RPMI7951 (cell line): ENCODE results near the gene CASZ1. TPM values are rescaled to one million over a fixed set of nuclear protein-coding genes. Genes with fewer than 3 reads are reported as not detected.

Source experiments
- DNase-seq: peaks from one replicate; pipeline ENCODE4 v3.0.0-alpha.2; 2012; ENCODE audit warnings: low read depth
- total RNA-seq: library from RNA; depleted of rRNA; stranded (reverse); fragments of >200 nt; shearing (Covaris generic); gene quantifications from 2 replicates; pipeline ENCODE4 v1.2.3, GENCODE V29; 2014

Gene CASZ1
- total RNA-seq, 1 experiment from 2014 or later, result under 0.01 TPM

DNA sequence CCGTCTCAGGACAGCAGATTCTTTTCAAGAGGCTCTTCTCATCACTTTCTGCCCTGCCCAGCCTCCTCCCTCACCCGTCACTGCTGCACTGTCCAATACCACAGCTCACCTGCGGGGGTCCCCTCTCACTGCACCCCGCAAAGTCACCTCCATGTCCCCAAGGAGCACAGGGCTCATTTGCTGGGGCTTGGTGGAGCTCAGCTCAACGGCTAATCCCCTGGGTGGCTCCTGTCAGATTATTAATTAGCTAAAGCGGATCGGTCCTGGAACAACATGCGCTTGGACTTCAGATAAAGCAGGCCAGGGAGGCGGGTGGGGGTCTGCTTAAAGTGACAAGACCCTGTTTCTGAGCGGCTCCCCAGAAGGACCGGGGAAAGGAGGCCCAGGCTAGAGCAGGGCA is 43.1 kb downstream of the CASZ1 start:
- no peak for DNase-seq

DNA sequence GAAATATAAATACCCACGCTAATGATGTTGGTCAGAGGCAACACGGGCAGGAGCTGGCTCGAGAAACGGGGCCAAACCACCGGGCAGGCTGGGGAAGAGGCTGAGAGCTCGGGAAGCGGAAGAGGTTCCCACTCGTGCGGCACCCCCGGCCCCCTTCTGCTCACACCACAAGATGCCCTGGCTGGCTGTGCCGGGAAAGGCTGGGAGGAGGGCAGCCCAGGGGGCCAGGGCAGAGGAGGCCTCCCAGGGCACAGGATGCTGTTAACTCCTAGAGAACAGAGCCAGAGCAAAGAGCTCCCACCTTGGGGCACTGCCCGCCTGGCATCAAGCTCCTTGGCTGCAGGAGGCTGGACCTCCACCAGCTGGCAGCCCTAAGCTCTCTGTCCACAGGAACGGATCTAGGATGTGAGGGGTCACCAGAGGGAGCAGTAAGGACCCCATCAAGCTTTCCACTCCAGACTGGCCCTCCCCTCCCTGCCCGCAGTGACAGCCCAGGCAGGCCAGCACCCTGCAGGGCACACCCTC is 44.8 kb downstream of the CASZ1 start:
- no peak for DNase-seq

DNA sequence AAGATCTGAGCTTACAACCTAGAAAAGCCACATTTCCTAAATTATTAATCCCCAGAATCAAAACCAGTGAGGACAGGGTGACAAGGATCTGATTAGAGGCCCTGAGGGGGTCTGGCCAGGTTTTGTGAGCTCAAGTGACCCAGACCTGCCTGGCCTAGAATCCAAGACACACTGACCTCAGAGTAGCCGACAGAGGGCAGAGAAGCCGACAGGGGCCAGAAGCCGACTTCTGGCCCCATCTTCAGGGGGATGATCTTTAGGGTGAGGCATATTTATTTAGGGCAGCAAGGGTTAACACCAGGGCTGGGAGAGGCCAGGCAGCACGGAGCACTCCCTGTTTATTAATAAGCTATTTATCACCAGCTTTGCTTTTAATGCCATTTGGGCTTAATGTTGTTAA is 45.3 kb downstream of the CASZ1 start:
- DNase-seq, result no peak

DNA sequence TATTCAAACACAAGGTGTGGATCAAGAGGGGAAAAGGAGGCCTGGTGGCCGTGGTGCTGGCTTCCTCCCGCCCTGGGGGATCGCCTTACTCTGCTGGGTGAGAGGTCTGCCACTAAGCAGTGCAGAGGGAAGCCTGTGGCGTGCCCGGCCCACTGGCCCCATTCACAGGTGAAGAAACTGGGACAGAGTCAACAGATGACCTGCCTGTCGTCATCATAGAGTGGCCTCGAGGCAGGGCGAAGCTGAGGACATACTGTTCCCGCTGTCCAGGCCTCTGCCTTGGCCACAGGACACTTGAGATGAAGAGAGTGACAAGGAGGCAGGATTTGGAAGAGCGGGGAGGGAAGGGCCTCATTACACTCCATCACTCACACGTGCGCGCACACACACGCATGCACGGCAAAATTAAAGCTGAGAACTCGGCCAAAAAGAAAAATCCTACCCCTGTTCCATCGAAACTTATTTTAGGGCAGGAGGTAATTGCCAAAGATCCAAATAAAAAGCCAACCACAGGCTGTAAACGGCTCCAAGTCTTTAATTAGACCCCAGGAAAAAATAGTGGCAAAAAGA is 50.5 kb downstream of the CASZ1 start:
- DNase-seq, result no peak

DNA sequence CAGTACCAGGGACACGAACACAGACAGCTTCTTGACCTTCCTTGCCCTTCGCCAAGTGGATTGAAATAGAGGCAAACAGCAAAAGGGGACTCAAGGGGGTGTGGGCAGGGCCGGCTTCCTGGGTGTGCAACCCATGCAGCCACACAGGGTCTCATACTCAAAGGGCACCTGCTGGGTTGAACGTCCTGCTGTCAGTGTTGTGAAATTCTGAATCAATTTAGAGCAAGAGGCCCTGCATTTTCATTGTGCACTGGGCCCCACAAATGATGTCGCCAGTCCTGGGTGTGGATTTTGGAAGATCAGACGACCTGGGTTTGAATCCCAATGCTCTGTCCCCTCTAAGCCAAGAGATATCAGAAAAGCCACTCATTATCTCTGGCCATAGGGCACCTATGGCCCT is 51.1 kb downstream of the CASZ1 start:
- DNase-seq, result no peak

DNA sequence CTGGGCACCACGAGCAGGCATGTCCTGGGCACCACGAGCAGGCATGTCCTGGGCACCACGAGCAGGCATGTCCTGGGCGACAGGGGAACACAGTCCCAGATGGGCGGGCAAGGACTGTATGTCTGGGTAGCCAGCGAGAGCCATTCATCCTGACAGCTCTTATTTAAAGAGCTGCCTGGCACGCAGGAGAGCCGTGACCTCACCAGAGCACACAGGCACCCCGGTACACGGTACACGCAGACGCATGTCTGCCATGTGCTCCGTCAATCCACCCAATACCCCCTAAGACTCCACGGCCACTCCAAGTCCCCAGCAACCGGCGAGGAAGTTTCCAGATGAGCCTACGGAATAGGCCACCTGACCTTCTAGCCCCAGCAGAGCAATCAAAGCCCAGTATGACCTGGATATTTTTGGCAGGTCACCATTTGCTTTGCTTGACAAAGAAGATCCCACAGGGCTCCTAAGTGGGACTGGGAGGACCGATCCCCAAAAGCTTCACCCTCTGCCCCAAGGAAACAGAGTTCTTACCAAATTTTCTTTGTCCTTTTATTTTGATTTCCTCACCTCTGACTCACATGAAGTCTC is 51.7 kb downstream of the CASZ1 start:
- DNase-seq, result no peak

DNA sequence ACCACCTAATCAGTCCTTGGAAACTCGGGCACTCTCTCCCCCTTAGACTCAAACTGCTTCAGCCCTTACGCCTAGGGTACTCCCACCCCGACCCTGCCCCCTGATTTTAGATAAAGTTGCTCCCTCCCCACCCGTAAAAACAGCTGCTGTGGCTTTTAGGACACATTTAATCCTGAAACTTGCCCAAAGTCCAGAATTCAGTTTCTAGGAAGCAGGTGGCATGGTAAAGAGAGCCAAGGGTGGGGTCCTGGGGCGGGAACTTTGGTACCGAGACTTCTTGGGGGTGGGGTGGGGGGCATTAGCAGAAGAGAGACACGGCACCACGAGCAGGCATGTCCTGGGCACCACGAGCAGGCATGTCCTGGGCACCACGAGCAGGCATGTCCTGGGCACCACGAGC is 52.4 kb downstream of the CASZ1 start:
- no peak for DNase-seq

DNA sequence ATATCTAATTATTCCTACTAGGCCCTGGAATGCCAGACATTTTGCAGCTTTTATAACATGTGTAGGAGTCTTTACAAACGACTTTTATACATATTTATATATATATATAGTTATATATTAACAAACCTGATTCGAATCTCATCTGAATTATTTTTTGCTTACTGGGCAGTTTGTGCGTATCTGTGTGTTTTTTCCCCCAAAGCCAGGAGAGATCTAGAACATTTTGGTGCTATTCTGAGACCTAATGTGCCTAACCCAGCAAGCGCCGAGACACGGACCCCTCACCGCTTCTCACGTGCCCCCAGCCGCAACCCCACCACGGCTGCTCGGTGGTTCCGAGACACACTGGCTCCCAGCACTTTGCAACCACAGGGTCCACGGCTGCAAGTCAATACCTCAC is 54.8 kb downstream of the CASZ1 start:
- no peak for DNase-seq

DNA sequence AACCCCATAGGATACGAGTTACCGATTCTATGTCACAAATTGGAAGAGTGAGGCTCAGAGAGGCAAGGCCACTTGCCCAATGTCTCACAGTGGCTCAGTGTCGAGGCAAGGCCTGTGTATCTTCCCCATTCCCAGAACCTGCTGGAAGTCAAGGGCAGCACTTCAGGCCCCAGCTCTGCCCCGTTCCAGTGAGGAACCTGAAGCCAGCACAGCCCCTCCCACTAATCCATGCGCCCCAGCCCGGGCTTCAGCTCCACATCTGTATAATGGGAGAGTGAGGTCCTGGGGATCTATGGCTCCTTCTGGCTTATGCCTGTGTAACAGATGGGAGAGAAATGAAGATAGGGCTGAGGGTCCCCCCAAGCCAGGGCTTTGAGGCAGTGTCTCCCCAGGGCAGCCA is 56.3 kb downstream of the CASZ1 start:
- DNase-seq, result no peak

DNA sequence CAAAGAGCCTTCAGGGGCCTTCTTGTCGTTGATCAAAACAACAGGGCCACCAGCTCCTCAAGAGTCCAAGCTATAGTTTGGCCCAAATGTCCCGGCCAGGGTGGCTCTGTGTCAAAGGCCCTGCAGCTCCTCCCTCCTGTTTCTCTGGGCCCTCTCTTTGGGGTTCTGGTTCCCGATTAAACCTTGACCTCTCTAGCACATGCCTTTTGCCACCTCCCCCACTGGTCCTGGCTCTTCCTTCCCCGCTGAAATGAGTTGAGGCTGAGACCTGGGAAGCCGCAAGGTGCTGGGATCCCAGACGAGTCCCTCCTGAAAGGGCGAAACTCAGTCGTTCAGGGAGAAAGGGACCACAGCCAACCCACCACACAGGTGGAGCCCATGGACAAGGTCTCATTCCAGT is 56.9 kb downstream of the CASZ1 start:
- DNase-seq, result no peak

DNA sequence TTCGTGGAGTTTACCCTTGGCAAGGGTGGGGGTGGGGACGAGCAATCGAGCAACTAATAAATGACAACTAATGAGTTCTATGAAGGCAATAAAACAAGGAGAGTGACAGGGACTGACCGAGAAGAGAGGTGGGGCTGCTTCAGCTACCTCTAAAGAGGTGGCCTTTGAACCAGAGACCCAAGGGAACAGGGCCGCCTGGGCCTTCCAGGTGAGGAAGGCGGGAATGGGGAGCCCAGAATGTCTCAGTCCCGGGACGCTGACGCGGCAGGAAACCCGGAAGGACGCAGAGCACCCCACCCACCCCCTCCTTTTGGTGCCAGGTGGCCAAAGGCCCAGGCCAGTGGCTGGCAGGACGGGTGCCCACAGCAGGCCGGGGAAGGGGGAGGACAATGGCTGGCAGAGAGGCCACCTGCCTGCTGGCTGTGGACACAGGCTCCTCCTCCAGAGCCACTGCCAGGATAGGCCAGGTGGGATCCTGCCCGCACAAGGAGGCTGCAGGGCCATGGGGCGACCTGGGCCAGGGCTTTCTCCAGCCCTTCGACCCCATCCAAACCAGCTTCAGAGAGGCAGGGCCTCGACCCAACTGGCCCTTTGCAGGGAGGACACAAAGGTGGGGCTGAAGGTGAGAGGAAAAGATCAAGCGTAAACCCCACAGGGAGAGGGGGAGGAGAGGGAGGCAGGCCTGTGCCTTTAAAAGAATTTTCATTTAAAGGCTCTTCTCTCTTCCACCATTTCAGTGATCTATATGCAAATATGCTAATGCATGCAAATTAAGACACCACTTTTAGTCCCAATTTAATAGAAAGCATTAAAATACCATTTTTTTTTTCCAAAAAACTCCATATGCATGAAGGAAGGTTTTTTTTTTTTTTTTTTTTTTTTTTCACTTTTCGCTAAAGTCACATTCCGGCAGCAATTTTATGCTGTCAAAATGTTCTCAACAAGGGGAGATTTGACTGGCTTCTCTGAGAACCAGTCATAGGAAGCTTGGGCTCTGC is 58.1 kb downstream of the CASZ1 start:
- no peak for DNase-seq

DNA sequence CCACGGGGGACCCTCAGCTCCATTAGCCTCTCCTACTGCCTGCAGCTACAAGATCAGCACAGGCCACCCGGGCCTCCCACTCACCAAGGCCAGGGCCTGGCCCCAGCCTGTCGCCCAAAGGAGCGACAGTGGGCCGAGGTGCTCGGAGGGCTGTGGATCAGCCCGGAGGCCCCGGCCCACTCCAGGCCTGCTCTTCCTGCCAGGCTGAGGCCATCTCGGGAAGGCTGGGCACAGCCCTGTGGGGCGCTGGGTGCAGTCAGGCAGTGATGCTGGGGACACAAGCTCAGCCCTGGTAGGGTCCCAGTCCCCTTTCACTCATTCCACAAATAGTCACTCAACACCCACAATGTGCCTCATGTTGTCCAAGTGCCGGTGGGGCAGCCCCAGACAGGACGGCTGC is 58.8 kb downstream of the CASZ1 start:
- no peak for DNase-seq

DNA sequence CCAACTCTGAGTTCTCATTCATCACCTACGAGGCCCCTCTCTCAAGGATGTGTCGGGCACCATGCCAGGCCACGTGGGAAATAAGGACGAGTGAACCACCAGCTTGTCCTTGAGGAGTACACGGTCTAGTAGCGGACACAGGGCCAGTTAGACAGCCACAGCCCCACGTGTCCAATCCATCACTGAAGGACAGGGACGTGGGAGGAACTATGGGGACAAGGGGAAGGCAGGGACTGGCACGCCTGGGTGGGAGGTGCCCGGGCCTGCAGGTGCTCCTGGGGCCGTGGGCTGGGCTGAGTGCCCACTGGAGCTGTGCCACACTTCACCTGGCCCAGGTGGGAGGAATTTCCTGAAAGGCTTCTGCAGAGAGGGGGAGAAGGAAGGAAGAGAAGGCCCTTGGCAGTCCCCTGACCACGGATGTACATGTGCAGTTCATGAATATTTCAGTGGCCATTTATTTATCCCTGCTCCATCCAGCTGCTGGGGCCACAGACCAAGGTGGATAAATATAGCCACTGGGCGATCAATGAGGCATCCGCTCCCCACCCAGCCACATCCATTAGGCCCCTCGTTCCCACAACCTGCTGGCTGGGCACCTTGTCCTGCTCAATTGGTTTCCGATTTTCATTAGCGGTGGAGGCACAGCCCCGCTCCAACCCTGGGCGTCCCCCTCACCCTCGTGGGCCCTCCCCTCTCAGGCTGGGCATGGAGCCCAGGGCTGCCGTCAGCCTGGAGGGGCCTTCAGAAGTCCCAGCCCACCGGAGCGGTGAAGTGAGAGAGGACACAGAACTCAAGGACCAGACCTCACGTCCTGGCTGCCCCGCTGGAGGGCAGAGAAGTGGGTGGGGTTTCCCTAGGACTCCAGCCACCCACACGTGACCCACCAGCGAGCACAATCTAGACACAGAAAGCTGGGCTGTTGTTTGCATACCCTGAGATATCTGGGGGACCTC is 59.5 kb downstream of the CASZ1 start:
- DNase-seq, result no peak

DNA sequence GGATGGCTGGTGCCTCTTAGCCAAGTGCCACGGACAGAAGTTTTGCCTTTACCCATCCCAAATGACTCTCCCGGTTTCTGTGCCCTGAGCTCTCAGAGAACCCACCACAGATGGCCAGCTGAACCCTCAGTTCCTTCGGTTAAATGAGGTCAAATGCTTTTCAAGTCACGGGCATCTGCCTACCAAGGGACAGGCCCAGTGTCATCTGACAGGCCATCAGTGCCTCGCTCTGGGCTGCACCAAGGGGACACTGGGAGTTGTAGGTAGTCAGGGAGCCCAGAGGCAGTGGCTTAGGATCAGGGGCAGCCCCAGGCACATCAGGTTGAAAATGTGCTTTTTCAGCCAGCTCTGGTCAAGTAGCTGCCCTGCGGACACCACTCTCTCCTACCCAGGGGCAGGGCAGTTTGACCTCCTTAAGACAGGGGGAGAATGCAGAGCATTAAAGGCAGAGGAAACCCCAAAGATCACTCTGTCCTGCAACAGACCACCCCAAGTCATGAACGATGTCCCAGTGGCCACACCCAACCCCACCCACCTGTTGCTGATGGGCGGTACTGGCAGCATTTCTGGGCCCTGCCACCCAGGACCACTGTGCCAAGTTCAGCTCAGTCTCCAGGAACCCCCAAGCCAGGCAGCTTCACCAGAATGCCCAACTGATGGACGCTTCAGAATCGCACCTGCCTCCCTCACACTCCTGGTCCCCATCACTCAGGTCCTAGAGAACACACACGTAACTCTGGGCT is 60.7 kb downstream of the CASZ1 start:
- no peak for DNase-seq

DNA sequence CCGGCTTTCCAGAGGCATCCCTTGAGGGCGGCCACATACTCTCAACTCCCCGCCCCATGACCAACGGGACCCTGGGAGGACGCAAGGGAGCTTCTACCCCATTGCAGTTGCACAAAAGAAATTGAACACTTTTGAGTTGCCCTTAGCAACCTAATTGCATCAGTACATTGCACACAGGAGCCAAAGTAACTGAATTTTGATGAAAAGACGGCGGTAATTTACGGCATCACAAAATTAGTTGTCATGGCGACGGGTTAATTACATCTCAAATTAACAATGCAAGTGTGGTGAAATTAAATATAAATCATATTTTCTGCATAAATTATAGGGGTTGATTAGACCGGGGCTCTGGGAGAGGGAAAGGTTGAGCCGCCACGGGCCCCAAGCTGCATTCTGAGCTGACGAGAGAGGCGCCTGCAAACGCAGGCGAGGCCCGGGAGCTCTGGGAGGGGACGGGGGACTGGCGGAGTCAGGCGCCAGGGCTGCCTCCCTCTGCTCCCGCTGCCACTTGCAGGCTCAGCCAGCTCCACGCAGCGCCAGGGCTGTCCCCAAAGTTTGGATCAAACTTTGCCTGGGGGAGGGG is 61.4 kb downstream of the CASZ1 start:
- DNase-seq, result no peak

DNA sequence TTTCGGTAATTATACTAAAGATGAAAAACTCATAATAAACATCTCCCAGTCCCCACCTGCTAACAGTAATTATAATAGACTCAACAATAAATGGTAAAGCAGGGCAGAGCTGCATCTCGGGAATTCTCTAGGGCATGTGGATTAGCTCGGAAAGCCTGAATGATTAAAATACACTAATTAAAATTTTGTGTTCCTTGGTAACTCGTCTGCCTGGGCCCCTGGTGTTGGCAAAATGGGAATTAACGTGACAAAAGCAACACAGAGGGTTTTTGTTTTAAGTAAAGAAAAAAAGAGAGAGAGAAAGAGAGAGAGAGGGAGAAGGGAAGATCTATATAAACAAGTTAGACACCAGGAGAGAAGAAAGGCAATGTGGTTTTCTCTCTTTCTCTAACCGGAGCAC is 62.1 kb downstream of the CASZ1 start:
- no peak for DNase-seq

DNA sequence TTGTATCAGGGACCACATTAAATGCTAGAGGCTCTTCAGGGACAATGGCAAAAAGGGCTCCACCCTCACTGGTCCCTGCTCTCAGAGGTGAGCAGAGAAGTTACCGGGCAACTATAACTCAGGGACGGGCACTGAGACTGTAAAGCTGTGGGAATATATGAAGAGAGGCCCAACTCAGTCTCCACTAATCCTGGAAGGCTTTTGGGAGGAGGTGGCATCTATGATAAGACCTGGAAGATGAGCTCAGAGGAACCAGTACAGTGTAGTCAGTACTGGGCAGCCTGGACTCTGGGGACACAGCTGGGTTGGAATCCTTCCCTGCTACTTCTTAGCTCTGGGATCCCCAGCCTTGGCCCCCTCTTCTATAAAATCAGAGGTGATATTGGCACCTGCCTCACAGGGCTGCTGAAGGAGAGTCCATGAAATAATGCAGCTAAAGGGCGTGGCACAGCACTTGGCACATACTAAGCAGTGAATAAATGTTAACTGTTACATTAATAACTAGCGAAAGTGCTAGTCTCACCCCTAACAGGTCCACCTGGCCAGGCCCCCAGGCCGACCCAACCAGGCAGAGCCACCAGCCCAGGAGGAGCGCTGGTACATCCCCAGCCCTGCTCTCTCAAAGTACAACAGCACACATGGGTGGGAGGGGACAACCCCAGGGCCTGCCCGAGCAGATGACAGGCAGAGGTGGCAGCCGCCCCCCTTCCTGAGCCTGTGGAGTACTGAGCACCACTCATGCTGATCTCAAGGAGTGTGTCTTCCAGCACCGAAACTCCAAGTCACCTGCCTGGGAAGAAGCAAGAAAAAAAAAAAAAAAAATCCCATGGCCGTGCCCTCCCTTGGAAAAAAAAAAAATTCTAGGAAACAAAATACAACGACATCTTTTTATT is 62.7 kb downstream of the CASZ1 start:
- DNase-seq, result no peak

DNA sequence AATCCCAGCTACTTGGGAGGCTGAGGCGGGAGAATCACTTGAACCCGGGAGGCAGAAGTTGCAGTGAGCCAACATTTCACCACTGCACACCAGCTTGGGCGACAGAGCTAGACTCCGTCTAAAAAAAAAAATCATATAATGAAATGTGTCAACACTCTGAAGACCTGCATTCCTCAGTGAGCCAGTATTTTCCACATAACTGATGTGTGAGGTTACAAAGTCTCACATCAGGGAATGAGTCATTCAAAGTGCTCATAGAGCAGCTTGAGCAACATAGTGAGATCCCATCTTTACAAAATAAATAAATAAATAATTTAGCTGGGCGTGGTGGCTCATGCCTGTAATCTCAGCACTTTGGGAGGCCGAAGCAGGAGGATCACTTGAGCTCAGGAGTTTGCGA is 65.5 kb downstream of the CASZ1 start:
- DNase-seq, result peak; percentile 57

DNA sequence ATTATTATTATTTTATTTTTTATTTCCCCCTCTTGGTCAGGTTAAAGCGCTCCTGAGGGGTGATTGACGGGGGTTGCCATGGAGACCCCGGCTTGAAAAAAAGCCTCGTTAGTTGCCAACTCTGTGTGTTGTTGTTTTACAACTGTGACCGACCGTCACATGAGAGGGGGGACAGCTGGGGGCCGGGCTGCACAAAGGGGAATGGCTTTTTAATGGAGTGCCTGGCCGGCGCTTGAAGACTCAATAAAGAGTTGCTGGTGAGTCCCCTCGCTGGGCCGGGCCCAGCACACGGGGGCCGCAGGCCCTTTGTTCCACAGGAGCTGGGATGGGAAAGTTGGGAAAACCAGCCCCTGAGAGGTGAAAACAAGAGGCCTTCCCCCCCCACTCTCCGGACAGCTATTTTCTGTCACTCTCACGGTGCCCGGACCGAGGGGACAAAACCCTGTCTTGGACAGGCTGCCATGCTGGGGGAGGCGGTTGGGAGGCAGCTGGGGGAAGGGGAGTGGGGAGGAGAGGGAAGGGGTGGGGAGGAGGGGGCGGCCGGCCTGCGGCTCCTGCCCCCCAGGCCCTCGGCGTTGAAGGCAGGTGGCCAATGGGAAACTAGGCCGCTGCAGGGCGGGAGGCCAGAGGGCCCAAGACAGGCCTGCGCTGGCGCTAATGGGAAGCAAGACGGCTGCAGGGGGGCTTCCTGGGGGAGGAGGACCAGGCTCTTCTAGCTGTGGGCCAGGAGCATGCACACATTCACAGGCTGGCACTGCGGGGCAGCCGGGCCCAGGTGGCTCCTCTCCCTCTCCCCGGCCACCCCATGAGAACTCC is 67.6 kb downstream of the CASZ1 start:
- DNase-seq, result no peak
